WTC11 (cell line): ENCODE data around the gene RBM19. TPM values are rescaled to one million over a fixed set of nuclear protein-coding genes. Genes with fewer than 3 reads are reported as not detected.

Experiments used
- ATAC-seq: fragments of 200-7000 bp; cut with Tn5 transposase; 2 replicates; pipeline ENCODE4 v1.10.0; 2021; ENCODE audit warnings: mild to moderate bottlenecking, moderate library complexity
- CTCF ChIA-PET: fragments of 300-600 bp; sonication (Branson Sonifier 250); formaldehyde crosslinking; loops from one replicate; lab custom pipeline; 2021; ENCODE audit warnings: antibody characterized with exemption; lab: Charles Lee
- POLR2A ChIA-PET: fragments of 350-600 bp; sonication (Branson Sonifier 250); formaldehyde crosslinking; loops from one replicate; lab custom pipeline; 2021; ENCODE audit warnings: antibody characterized with exemption; lab: Charles Lee
- DNase-seq: peaks from one replicate; pipeline ENCODE4 v3.0.0; 2021; ENCODE audit warnings: low spot score
- H3K27ac Mint-ChIP-seq: 2 replicates; pipeline ENCODE4 v1.8.0; 2021; ENCODE audit warnings: mixed read lengths
- H3K27me3 Mint-ChIP-seq: 2 replicates; pipeline ENCODE4 v1.8.0; 2021; ENCODE audit warnings: low read depth, mild to moderate bottlenecking, moderate library complexity, mixed read lengths
- H3K36me3 Mint-ChIP-seq: 2 replicates; pipeline ENCODE4 v1.8.0; 2021; ENCODE audit warnings: mixed read lengths
- H3K4me1 Mint-ChIP-seq: 2 replicates; pipeline ENCODE4 v1.8.0; 2022; ENCODE audit warnings: mixed read lengths
- H3K4me3 Mint-ChIP-seq: 2 replicates; pipeline ENCODE4 v1.8.0; 2021; ENCODE audit warnings: mild to moderate bottlenecking, moderate library complexity, mixed read lengths
- H3K9me3 Mint-ChIP-seq: 2 replicates; pipeline ENCODE4 v1.8.0; 2021; ENCODE audit warnings: mixed read lengths
- ATF1 ChIP-seq: sonication (generic); formaldehyde crosslinking; IDR thresholded peaks from 2 replicates; pipeline ENCODE4 v1.8.1; 2023; ENCODE audit warnings: mild to moderate bottlenecking, moderate library complexity, missing genetic modification reagents
- ATF6 ChIP-seq: sonication (generic); formaldehyde crosslinking; IDR thresholded peaks from 2 replicates; pipeline ENCODE4 v1.8.1; 2023; ENCODE audit warnings: mild to moderate bottlenecking, missing genetic modification reagents
- CDX4 ChIP-seq: fragments of 250-450 bp; sonication (Bioruptor Pico); IDR thresholded peaks from 2 replicates; pipeline ENCODE4 v1.9.0; 2021; ENCODE audit warnings: moderate library complexity, mild to moderate bottlenecking, inconsistent platforms, borderline replicate concordance
- GABPB1 ChIP-seq: sonication (generic); formaldehyde crosslinking; IDR thresholded peaks from 2 replicates; pipeline ENCODE4 v1.8.1; 2023; ENCODE audit warnings: mild to moderate bottlenecking, missing genetic modification reagents
- NR1H2 ChIP-seq: sonication (generic); formaldehyde crosslinking; IDR thresholded peaks from 2 replicates; pipeline ENCODE4 v1.9.0; 2021; ENCODE audit warnings: mild to moderate bottlenecking, moderate library complexity, missing genetic modification reagents
- NR3C1 ChIP-seq: sonication (generic); formaldehyde crosslinking; conservative IDR thresholded peaks from 2 replicates; pipeline ENCODE4 v1.8.1; 2023; ENCODE audit warnings: low read depth, mild to moderate bottlenecking, missing genetic modification reagents
- OVOL2 ChIP-seq: fragments of 250-450 bp; sonication (Bioruptor Pico); IDR thresholded peaks from 2 replicates; pipeline ENCODE4 v1.9.0; 2021; ENCODE audit warnings: mild to moderate bottlenecking, borderline replicate concordance
- PREB ChIP-seq: sonication (generic); formaldehyde crosslinking; IDR thresholded peaks from 2 replicates; pipeline ENCODE4 v1.8.1; 2022; ENCODE audit warnings: mild to moderate bottlenecking, missing genetic modification reagents, moderate library complexity, borderline replicate concordance
- SP1 ChIP-seq: sonication (generic); formaldehyde crosslinking; conservative IDR thresholded peaks from 2 replicates; pipeline ENCODE4 v1.8.1; 2022; ENCODE audit warnings: missing genetic modification reagents
- ZNF121 ChIP-seq: sonication (generic); formaldehyde crosslinking; IDR thresholded peaks from 2 replicates; pipeline ENCODE4 v1.8.0; 2023; ENCODE audit warnings: missing genetic modification reagents
- ZSCAN18 ChIP-seq: fragments of 250-450 bp; sonication (Bioruptor Pico); IDR thresholded peaks from 2 replicates; pipeline ENCODE4 v2.1.2; 2022; ENCODE audit warnings: mild to moderate bottlenecking, moderate library complexity
- total RNA-seq: library from RNA; stranded (reverse); gene quantifications from 3 replicates; pipeline ENCODE4 v1.2.3, GENCODE V29; 2021
- TF ChIP-seq, protein P1 (sequence below): sonication (generic); formaldehyde crosslinking; IDR thresholded peaks from 2 replicates; pipeline ENCODE4 v1.8.0; 2022; ENCODE audit warnings: mild to moderate bottlenecking, missing genetic modification reagents
- TF ChIP-seq, protein P2 (sequence below): sonication (generic); formaldehyde crosslinking; conservative IDR thresholded peaks from 2 replicates; pipeline ENCODE4 v1.8.1; 2022; ENCODE audit warnings: mild to moderate bottlenecking, missing genetic modification reagents
- TF ChIP-seq, protein P3 (sequence below): sonication (generic); formaldehyde crosslinking; IDR thresholded peaks from 2 replicates; pipeline ENCODE4 v1.8.1; 2022; ENCODE audit warnings: low read depth, missing genetic modification reagents, borderline replicate concordance
- TF ChIP-seq, protein P4 (sequence below): fragments of 250-450 bp; sonication (Bioruptor Pico); conservative IDR thresholded peaks from 2 replicates; pipeline ENCODE4 v1.9.0; 2021; ENCODE audit warnings: mild to moderate bottlenecking
- TF ChIP-seq, protein P5 (sequence below): sonication (generic); formaldehyde crosslinking; IDR thresholded peaks from 2 replicates; pipeline ENCODE4 v1.8.0; 2023; ENCODE audit warnings: missing genetic modification reagents, mild to moderate bottlenecking, borderline replicate concordance

The RBM19 gene
- total RNA-seq, 1 experiment from 2014 or later, result 60.1 TPM

DNA sequence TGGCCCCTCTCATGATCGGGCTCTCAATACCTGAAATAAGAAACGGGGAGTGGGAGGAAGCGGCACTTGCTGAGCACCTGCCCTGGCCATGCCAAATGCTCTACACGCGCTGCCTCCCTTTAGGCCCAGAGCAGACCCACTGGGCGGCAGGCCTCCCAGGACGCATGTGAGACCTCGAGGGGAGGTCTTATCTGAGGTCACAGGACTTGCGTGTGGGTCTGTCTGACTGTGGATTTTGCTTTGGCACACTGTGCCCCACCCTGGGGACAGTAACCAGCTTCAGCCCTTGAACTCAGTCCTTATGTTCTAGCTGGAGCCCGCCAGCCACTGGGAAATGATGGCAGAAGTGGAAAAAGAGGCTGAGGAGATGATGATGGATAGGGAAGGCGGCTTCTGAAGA is 91.8 kb downstream of the RBM19 start:
- peaks cover 3% of the 10 kb centered on the region; the same call in 1 of the 2 replicates for H3K4me1 Mint-ChIP-seq
- H3K9me3 Mint-ChIP-seq, result no peaks in the 10 kb centered on the region
- DNase-seq, result no peak
- ChIA-PET CTCF (no interaction called here), POLR2A (no interaction called here)
- H3K27ac Mint-ChIP-seq, result no peak overlapping the region
- H3K27me3 Mint-ChIP-seq, result no peaks in the 10 kb centered on the region
- H3K4me3 Mint-ChIP-seq, result no peak overlapping the region
- H3K36me3 Mint-ChIP-seq, result peaks cover 21% of the 10 kb centered on the region
- no peak for ATAC-seq
- TF ChIP-seq ZNF121 (CRISPR knock-in tag) (no peak), OVOL2 (CRISPR knock-in tag) (no peak), NR1H2 (no peak), CDX4 (CRISPR knock-in tag) (no peak), ATF1 (CRISPR knock-in tag) (no peak), NR3C1 (CRISPR knock-in tag) (no peak), PREB (no peak)
- TF ChIP-seq, protein P1, sequence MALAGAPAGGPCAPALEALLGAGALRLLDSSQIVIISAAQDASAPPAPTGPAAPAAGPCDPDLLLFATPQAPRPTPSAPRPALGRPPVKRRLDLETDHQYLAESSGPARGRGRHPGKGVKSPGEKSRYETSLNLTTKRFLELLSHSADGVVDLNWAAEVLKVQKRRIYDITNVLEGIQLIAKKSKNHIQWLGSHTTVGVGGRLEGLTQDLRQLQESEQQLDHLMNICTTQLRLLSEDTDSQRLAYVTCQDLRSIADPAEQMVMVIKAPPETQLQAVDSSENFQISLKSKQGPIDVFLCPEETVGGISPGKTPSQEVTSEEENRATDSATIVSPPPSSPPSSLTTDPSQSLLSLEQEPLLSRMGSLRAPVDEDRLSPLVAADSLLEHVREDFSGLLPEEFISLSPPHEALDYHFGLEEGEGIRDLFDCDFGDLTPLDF (CRISPR knock-in tag), result no peak
- TF ChIP-seq, protein P2, sequence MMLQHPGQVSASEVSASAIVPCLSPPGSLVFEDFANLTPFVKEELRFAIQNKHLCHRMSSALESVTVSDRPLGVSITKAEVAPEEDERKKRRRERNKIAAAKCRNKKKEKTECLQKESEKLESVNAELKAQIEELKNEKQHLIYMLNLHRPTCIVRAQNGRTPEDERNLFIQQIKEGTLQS (CRISPR knock-in tag), result no peak
- TF ChIP-seq, protein P3, sequence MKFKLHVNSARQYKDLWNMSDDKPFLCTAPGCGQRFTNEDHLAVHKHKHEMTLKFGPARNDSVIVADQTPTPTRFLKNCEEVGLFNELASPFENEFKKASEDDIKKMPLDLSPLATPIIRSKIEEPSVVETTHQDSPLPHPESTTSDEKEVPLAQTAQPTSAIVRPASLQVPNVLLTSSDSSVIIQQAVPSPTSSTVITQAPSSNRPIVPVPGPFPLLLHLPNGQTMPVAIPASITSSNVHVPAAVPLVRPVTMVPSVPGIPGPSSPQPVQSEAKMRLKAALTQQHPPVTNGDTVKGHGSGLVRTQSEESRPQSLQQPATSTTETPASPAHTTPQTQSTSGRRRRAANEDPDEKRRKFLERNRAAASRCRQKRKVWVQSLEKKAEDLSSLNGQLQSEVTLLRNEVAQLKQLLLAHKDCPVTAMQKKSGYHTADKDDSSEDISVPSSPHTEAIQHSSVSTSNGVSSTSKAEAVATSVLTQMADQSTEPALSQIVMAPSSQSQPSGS (CRISPR knock-in tag), result no peak

DNA sequence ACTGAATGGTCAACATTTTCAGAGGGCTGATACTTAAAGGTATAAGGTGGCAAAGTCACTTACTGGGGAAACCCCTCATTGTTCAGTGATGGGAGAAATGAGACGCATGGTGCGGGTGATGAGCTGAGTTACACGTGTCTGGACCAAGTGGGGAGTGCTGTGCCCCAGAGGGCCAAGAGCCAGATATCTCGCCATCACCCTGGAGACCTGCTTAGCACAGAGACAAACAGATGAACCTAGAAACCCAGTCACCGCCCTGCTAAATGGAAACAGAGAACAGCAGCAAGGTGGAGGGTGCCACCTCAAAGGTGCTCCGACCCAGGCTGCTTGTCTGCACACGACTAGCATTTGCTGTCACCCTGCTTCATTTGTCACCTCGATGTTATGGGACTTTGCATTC is 92.4 kb downstream of the RBM19 start:
- ATAC-seq (no peak), DNase-seq (no peak)
- POLR2A ChIA-PET, result no interaction called here
- Mint-ChIP-seq H3K4me1 (peaks cover 3% of the 10 kb centered on the region; the same call in 1 of the 2 replicates), H3K9me3 (no peaks in the 10 kb centered on the region), H3K27me3 (no peaks in the 10 kb centered on the region), H3K36me3 (peaks cover 21% of the 10 kb centered on the region), H3K4me3 (no peak overlapping the region), H3K27ac (no peak overlapping the region)
- CTCF ChIA-PET, result no interaction called here
- TF ChIP-seq ZSCAN18 (CRISPR knock-in tag) (no peak), GABPB1 (CRISPR knock-in tag) (no peak), SP1 (CRISPR knock-in tag) (no peak), ATF6 (CRISPR knock-in tag) (no peak)
- TF ChIP-seq, protein P4, sequence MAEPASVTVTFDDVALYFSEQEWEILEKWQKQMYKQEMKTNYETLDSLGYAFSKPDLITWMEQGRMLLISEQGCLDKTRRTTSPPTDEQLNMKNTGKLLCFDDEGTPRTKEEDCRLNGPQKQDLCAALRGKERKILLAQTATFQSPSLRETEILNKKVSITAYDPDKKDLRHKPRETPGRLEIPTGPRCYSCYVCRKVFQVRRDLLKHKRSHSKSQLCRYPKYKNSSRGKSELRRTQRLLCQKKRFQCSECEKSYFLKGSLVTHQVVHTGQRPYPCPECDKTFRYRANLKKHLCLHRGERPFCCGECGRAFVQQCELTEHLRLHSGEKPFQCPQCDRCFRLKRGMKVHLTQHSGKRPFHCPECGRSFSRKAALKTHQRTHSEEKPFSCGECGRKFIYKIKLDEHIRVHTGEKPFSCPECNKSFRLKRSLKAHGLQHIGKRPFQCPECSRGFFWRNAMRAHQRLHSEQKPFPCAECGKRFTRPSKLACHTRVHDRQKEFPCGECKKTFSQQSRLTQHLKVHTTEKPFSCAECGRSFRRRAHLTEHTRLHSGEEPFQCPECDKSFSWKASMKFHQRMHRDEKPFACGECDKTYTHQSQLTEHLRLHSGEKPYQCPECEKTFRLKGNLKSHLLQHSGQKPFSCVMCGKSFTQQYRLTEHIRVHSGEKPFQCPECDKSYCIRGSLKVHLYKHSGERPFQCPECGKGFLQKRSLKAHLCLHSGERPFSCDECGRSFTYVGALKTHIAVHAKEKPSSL (CRISPR knock-in tag), result no peak
- TF ChIP-seq, protein P5, sequence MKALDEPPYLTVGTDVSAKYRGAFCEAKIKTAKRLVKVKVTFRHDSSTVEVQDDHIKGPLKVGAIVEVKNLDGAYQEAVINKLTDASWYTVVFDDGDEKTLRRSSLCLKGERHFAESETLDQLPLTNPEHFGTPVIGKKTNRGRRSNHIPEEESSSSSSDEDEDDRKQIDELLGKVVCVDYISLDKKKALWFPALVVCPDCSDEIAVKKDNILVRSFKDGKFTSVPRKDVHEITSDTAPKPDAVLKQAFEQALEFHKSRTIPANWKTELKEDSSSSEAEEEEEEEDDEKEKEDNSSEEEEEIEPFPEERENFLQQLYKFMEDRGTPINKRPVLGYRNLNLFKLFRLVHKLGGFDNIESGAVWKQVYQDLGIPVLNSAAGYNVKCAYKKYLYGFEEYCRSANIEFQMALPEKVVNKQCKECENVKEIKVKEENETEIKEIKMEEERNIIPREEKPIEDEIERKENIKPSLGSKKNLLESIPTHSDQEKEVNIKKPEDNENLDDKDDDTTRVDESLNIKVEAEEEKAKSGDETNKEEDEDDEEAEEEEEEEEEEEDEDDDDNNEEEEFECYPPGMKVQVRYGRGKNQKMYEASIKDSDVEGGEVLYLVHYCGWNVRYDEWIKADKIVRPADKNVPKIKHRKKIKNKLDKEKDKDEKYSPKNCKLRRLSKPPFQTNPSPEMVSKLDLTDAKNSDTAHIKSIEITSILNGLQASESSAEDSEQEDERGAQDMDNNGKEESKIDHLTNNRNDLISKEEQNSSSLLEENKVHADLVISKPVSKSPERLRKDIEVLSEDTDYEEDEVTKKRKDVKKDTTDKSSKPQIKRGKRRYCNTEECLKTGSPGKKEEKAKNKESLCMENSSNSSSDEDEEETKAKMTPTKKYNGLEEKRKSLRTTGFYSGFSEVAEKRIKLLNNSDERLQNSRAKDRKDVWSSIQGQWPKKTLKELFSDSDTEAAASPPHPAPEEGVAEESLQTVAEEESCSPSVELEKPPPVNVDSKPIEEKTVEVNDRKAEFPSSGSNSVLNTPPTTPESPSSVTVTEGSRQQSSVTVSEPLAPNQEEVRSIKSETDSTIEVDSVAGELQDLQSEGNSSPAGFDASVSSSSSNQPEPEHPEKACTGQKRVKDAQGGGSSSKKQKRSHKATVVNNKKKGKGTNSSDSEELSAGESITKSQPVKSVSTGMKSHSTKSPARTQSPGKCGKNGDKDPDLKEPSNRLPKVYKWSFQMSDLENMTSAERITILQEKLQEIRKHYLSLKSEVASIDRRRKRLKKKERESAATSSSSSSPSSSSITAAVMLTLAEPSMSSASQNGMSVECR (CRISPR knock-in tag), result no peak
- TF ChIP-seq, protein P3 (CRISPR knock-in tag), result no peak
